Measurements from ENCODE around the gene KIAA1671. TPM values are rescaled to one million over a fixed set of nuclear protein-coding genes. Genes with fewer than 3 reads are reported as not detected.
A peak's percentile ranks its signal among the peaks of the same experiment; 100 is the strongest.

Gene KIAA1671
- polyA plus RNA-seq, 6 donors from 2014 or later = not detected

GRCh38 chr22:24994070-24994763 lies 41.7 kb downstream of the KIAA1671 start:
- H3K4me1 Mint-ChIP-seq = no peaks in the 10 kb centered on the region
- no peaks in the 10 kb centered on the region for H3K36me3 Mint-ChIP-seq
- DNase-seq = no peak
- no peaks in the 10 kb centered on the region for H3K9me3 Mint-ChIP-seq
- no peak overlapping the region for H3K4me3 Mint-ChIP-seq
- peaks cover 18 to 37% (median 33%) of the 10 kb centered on the region in 3 donors for H3K27me3 Mint-ChIP-seq
- H3K27ac Mint-ChIP-seq = no peak overlapping the region
- no peak for ATAC-seq (ENCODE audit: low read depth in 2 of 2)

- Mint-ChIP-seq H3K27me3 (peaks cover 15 to 29% (median 29%) of the 10 kb centered on the region in 3 donors), H3K4me3 (no peak overlapping the region), H3K9me3 (no peaks in the 10 kb centered on the region), H3K27ac (no peak overlapping the region), H3K36me3 (no peaks in the 10 kb centered on the region), H3K4me1 (no peaks in the 10 kb centered on the region)
- DNase-seq = no peak
- ATAC-seq (ENCODE audit: low read depth in 2 of 2) = no peak
These were observed 43.2 kb downstream of the KIAA1671 start for GRCh38 chr22:24995649-24996180.

DNA sequence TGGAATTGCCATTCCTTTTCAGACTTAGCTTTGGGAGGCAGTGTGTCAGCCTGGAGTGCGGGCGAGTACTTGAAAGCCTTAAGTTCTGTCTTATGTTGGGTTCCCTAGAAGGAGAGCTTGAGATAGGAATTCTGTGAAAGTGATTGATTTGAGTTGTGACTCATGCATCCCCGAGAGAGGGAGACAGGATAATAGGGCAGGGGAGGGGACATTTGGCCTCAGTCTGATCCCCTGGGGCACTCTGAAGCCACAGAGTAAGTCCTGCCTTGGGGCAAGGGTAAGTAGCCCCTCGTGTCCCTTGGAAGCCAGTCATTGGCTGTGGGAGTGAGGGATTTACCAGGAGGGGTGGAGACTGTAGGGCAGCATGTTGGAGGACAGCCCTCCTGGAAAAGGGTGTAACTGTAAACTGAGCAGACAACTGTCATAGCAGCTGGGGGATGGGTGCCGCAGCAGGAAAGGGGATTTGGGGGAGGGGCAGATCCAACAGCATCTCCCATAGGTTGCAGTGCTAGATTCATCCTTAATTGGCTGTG lies 44.0 kb downstream of the KIAA1671 start:
- H3K4me1 Mint-ChIP-seq = no peaks in the 10 kb centered on the region
- peaks cover 15 to 29% (median 29%) of the 10 kb centered on the region in 3 donors for H3K27me3 Mint-ChIP-seq
- H3K9me3 Mint-ChIP-seq = no peaks in the 10 kb centered on the region
- ATAC-seq (ENCODE audit: low read depth in 2 of 2) = no peak
- H3K4me3 Mint-ChIP-seq = no peak overlapping the region
- no peak overlapping the region for H3K27ac Mint-ChIP-seq
- H3K36me3 Mint-ChIP-seq = no peaks in the 10 kb centered on the region
- no peak for DNase-seq

- DNase-seq = no peak
- no peak overlapping the region for H3K4me3 Mint-ChIP-seq
- ATAC-seq (ENCODE audit: low read depth in 2 of 2) = no peak
- H3K27me3 Mint-ChIP-seq = peaks cover 11 to 29% (median 29%) of the 10 kb centered on the region in 3 donors
- H3K27ac Mint-ChIP-seq = no peak overlapping the region
- H3K4me1 Mint-ChIP-seq = no peaks in the 10 kb centered on the region
- no peaks in the 10 kb centered on the region for H3K9me3 Mint-ChIP-seq
- H3K36me3 Mint-ChIP-seq = no peaks in the 10 kb centered on the region
These were observed 44.5 kb downstream of the KIAA1671 start for GRCh38 chr22:24997023-24997422.

DNA sequence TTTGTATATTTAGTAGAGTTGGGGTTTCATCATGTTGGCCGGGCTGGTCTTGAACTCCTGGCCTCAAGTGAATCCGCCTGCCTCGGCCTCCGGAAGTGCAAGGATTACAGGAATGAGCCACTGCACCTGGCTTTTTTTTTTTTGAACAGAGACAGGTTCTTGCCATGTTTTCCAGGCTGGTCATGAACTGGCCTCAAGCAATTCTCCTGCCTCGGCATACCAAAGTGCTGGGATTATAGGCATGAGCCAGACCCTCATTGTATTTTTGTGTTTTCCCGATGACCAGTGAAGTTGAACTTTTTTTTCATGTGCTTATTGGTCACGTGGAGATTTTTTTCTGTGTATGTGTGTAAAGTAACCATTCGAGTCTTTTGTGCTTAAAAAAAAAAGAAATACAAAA lies 48.2 kb downstream of the KIAA1671 start:
- H3K4me3 Mint-ChIP-seq = no peak overlapping the region
- H3K4me1 Mint-ChIP-seq = no peaks in the 10 kb centered on the region
- DNase-seq (no peak), ATAC-seq (ENCODE audit: low read depth in 2 of 2) (no peak)
- no peak overlapping the region for H3K27ac Mint-ChIP-seq
- H3K9me3 Mint-ChIP-seq = no peaks in the 10 kb centered on the region
- no peaks in the 10 kb centered on the region for H3K36me3 Mint-ChIP-seq
- H3K27me3 Mint-ChIP-seq = peaks cover 11 to 22% (median 14%) of the 10 kb centered on the region in 3 donors

- no peaks in the 10 kb centered on the region for H3K36me3 Mint-ChIP-seq
These were observed 49.9 kb downstream of the KIAA1671 start for GRCh38 chr22:25002241-25002985.

GRCh38 chr22:25006354-25006753 lies 53.8 kb downstream of the KIAA1671 start:
- no peaks in the 10 kb centered on the region for H3K9me3 Mint-ChIP-seq
- H3K4me1 Mint-ChIP-seq = no peaks in the 10 kb centered on the region
- DNase-seq (no peak), ATAC-seq (ENCODE audit: low read depth in 2 of 2) (no peak)
- H3K36me3 Mint-ChIP-seq = no peaks in the 10 kb centered on the region
- H3K27ac Mint-ChIP-seq = no peak overlapping the region
- peaks cover 0 to 3% (median 0%) of the 10 kb centered on the region in 3 donors for H3K27me3 Mint-ChIP-seq
- no peak overlapping the region for H3K4me3 Mint-ChIP-seq

More at GRCh38 chr22:25002241-25002985, 49.9 kb downstream of the KIAA1671 start:
- no peaks in the 10 kb centered on the region for H3K9me3 Mint-ChIP-seq
- DNase-seq = no peak
- no peaks in the 10 kb centered on the region for H3K4me1 Mint-ChIP-seq
- no peak overlapping the region for H3K27ac Mint-ChIP-seq
- no peak for ATAC-seq (ENCODE audit: low read depth in 2 of 2)
- peak overlapping the region in 1 of 8 donors; percentile 45 for H3K4me3 Mint-ChIP-seq
- peaks cover 0 to 9% (median 9%) of the 10 kb centered on the region in 3 donors for H3K27me3 Mint-ChIP-seq

DNA sequence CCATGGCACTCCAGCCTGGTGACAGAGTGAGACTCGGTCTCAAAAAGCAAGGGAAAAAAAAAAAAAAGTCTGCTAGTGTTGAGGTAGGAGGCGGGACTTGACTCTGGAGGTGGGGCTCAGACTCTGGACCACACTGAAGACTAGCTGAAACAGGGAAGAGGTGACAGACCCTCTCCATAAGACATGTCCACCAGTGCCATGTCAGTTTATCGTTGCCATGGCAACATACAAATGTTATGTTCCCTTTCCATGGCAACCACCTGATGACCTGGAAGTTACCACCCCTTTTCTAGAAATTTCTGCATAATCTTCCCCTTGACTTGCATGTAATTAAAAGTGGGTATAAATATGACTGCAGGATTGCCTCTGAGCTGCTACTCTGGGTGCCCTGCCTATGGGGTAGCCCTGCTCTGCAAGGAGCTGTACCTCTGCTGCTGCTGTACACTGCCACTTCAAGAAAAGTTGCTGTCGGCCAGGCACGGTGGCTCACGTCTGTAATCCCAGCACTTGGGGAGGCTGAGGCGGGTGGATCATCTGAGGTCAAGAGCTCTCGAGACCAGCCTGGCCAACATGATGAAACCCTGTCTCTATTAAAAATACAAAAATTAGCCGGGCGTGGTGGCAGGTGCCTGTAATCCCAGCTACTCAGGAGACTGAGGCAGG lies 55.1 kb downstream of the KIAA1671 start:
- Mint-ChIP-seq H3K4me1 (no peaks in the 10 kb centered on the region), H3K27ac (no peak overlapping the region)
- no peak for ATAC-seq (ENCODE audit: low read depth in 2 of 2)

DNA sequence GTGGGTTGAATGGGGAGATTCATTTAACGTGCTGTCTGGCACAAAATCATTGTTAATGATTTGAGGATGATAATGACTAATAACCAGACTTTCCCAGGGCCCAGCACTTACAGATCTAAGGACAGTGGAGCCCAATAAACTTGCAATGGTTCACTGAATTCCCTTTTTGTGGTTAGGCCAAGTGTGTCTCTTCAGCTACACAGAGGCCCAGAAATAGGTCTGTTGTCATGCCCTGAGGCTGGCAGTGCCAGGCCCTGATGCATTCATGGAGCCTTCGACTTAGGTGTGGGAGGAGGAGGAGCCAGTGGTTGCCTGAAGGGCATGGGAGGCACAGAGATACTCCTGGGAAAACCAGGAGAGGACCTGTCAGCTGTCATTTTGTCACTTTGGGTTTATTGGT lies 56.1 kb downstream of the KIAA1671 start:
- no peaks in the 10 kb centered on the region for H3K4me1 Mint-ChIP-seq

More for the DNA sequence above, 55.1 kb downstream of the KIAA1671 start:
- H3K4me3 Mint-ChIP-seq = peak overlapping the region in 2 of 8 donors; percentile 10 to 12
- peaks cover 0 to 3% (median under 1%) of the 10 kb centered on the region in 3 donors for H3K27me3 Mint-ChIP-seq
- no peaks in the 10 kb centered on the region for H3K9me3 Mint-ChIP-seq
- peak; percentile 1 for DNase-seq
- no peaks in the 10 kb centered on the region for H3K36me3 Mint-ChIP-seq

GRCh38 chr22:25012741-25013143 lies 60.2 kb downstream of the KIAA1671 start:
- ATAC-seq (ENCODE audit: low read depth in 2 of 2) (no peak), DNase-seq (no peak)
- H3K4me3 Mint-ChIP-seq = no peak overlapping the region
- H3K4me1 Mint-ChIP-seq = no peaks in the 10 kb centered on the region
- no peak overlapping the region for H3K27ac Mint-ChIP-seq
- no peaks in the 10 kb centered on the region for H3K36me3 Mint-ChIP-seq
- H3K27me3 Mint-ChIP-seq = peaks cover 0 to 18% (median 8%) of the 10 kb centered on the region in 3 donors
- H3K9me3 Mint-ChIP-seq = peaks cover 0 to 3% (median 0%) of the 10 kb centered on the region in 7 donors

More for the DNA sequence above, 56.1 kb downstream of the KIAA1671 start:
- Mint-ChIP-seq H3K27me3 (peaks cover 3 to 12% (median 8%) of the 10 kb centered on the region in 3 donors), H3K9me3 (no peaks in the 10 kb centered on the region), H3K27ac (peak overlapping the region in 1 of 6 donors; percentile 73), H3K4me3 (no peak overlapping the region), H3K36me3 (no peaks in the 10 kb centered on the region)
- ATAC-seq (ENCODE audit: low read depth in 2 of 2) (no peak), DNase-seq (no peak)

- Mint-ChIP-seq H3K4me3 (no peak overlapping the region), H3K9me3 (peaks cover 0 to 3% (median 0%) of the 10 kb centered on the region in 7 donors), H3K4me1 (no peaks in the 10 kb centered on the region), H3K27ac (no peak overlapping the region), H3K36me3 (no peaks in the 10 kb centered on the region), H3K27me3 (peaks cover 5 to 26% (median 13%) of the 10 kb centered on the region in 3 donors)
- ATAC-seq (ENCODE audit: low read depth in 2 of 2) (no peak), DNase-seq (no peak)
These were observed 61.1 kb downstream of the KIAA1671 start for GRCh38 chr22:25013607-25014006.

DNA sequence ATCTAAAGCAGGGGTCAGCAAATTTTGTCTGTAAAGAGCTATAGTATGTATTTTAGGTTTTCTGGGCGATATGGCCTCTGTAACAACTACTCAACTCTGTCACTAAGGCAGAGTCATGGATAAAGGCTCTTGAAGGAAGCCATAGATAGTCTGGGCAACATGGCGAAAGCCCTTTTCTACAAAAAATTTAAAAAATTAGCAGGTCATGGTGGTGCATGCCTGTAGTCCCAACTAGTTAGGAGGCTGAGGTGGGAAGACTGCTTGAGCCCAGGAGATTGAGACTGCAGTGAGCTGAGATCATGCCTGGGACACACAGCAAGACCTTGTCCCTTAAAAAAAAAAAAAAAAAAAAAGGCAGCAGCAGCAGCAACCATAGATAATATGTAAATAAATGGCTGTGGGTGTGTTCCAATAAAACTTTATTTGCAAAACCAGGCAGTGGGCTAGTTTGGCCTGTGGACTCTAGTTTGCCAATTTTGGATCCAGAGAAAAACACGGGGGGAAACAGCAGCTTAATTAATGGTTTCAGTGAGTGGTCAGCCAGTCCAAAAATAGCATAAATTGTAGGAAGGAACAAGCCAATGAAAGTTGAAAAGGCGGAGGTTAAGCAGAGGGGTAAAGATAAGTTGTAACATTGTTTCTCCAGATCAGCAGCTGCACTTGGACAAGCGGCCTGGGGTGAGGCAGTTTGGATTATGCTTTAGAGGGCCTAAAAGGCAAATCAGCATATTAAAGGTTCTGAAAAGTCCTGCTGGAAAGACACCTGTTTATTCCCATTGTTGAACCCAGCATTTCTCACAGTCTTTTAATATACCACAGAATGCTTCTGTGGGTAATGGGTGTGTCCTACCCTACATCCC lies 62.6 kb downstream of the KIAA1671 start:
- ATAC-seq (ENCODE audit: low read depth in 2 of 2) = no peak
- H3K9me3 Mint-ChIP-seq = peaks cover 0 to 3% (median 0%) of the 10 kb centered on the region in 7 donors
- no peak overlapping the region for H3K4me3 Mint-ChIP-seq
- DNase-seq = no peak
- H3K4me1 Mint-ChIP-seq = no peaks in the 10 kb centered on the region
- no peaks in the 10 kb centered on the region for H3K36me3 Mint-ChIP-seq
- H3K27ac Mint-ChIP-seq = peak overlapping the region in 1 of 6 donors; percentile 28
- H3K27me3 Mint-ChIP-seq = peaks cover 5 to 28% (median 14%) of the 10 kb centered on the region in 3 donors

Data from naive B cell (primary cell).